CD4-positive, alpha-beta memory T cell (primary cell): ENCODE results near the gene CRKL. TPM values are rescaled to one million over a fixed set of nuclear protein-coding genes. Genes with fewer than 3 reads are reported as not detected.
"Not testable (repeated sequence)": the region's sequence is repeated elsewhere in the genome, so short reads cannot be mapped to it uniquely, and the experiment has no call there.

ENCODE experiments used
- CTCF ChIA-PET: fragments of 350-600 bp; sonication (Branson Sonifier 250); formaldehyde crosslinking; loops from one replicate; lab custom pipeline; 2021; ENCODE audit warnings: inconsistent platforms; ENCODE audit not compliant: partially characterized antibody; lab: Charles Lee
- POLR2A ChIA-PET: fragments of 350-600 bp; sonication (Branson Sonifier 250); formaldehyde crosslinking; loops from one replicate; lab custom pipeline; 2021; ENCODE audit not compliant: partially characterized antibody; lab: Charles Lee
- DNase-seq, 5 donors: peaks; one replicate each; pipeline versions ENCODE4 v3.0.0 to v3.0.0-alpha.2; 2020 to 2022; ENCODE audit warnings: mixed read lengths in 1 of 5
- H3K27ac ChIP-seq: one replicate; pipeline ENCODE4 v1.7.0; 2013; ENCODE audit warnings: low read depth, low read length
- H3K27me3 ChIP-seq: 2 replicates; pipeline ENCODE4 v1.7.0; 2013; ENCODE audit warnings: mild to moderate bottlenecking, low read length, moderate library complexity; ENCODE audit not compliant: insufficient read depth
- H3K36me3 ChIP-seq: 2 replicates; pipeline ENCODE4 v1.7.0; 2013; ENCODE audit warnings: mild to moderate bottlenecking, low read length, moderate library complexity; ENCODE audit not compliant: insufficient read depth
- H3K4me1 ChIP-seq: 2 replicates; pipeline ENCODE4 v1.7.0; 2013; ENCODE audit warnings: mild to moderate bottlenecking, low read length, moderate library complexity; ENCODE audit not compliant: insufficient read depth
- H3K4me3 ChIP-seq, 2 donors: one replicate each; pipeline ENCODE4 v1.7.0; 2013; ENCODE audit warnings: low read length in 2 of 2, mild to moderate bottlenecking in 1 of 2
- H3K9me3 ChIP-seq, 2 donors: one replicate each; pipeline ENCODE4 v1.7.0; 2013; ENCODE audit warnings: low read length in 2 of 2, control low read depth in 1 of 2; ENCODE audit not compliant: control insufficient read depth in 1 of 2
- H3K27ac Mint-ChIP-seq, 7 donors: one replicate each; pipeline ENCODE4 v1.8.0; 2020 to 2021; ENCODE audit warnings: mixed read lengths in 7 of 7, mild to moderate bottlenecking in 6 of 7, inconsistent platforms in 3 of 7, moderate library complexity in 3 of 7
- H3K27me3 Mint-ChIP-seq, 2 donors: one replicate each; pipeline ENCODE4 v1.8.0; 2020 to 2021; ENCODE audit warnings: mixed read lengths in 2 of 2
- H3K36me3 Mint-ChIP-seq, 2 donors: one replicate each; pipeline ENCODE4 v1.8.0; 2020 to 2021; ENCODE audit warnings: mixed read lengths in 2 of 2, inconsistent platforms in 1 of 2, mild to moderate bottlenecking in 1 of 2
- H3K4me1 Mint-ChIP-seq, 4 donors: one replicate each; pipeline ENCODE4 v1.8.0; 2020 to 2021; ENCODE audit warnings: mixed read lengths in 4 of 4, mild to moderate bottlenecking in 1 of 4
- H3K4me3 Mint-ChIP-seq, 8 donors: one replicate each; pipeline ENCODE4 v1.8.0; 2020 to 2021; ENCODE audit warnings: mixed read lengths in 8 of 8, mild to moderate bottlenecking in 7 of 8, moderate library complexity in 6 of 8, inconsistent platforms in 3 of 8
- H3K9me3 Mint-ChIP-seq, 8 donors: one replicate each; pipeline ENCODE4 v1.8.0; 2020 to 2021; ENCODE audit warnings: mixed read lengths in 8 of 8, mild to moderate bottlenecking in 5 of 8, inconsistent platforms in 3 of 8, moderate library complexity in 1 of 8
- intact Hi-C: fragments of 100-400 bp; cut with micrococcal nuclease; formaldehyde crosslinking; loops from one replicate; pipeline ENCODE4 v1.15.1; 2023
- polyA plus RNA-seq, 2 donors: library from polyadenylated mRNA; unstranded; fragments of 300-500 nt; fragmentation: Illumina TruSeq; gene quantifications; one replicate each; pipeline ENCODE4 v1.2.3, GENCODE V29; 2021
- total RNA-seq, 2 experiments: library from RNA; stranded (reverse); gene quantifications; one replicate each; pipeline ENCODE4 v1.2.3, GENCODE V29; 2021

CRKL gene
- total and polyA plus RNA-seq, 4 experiments from 2014 or later, result 39.9 to 86.5 (median 68.2) TPM

GRCh38 chr22:20901093-20902033, 15.8 kb upstream of the CRKL start:
- H3K9me3 ChIP-seq, POLR2A ChIA-PET, H3K27me3 ChIP-seq, H3K4me1 ChIP-seq, H3K9me3 Mint-ChIP-seq, intact Hi-C loops, H3K27ac Mint-ChIP-seq, H3K27ac ChIP-seq, H3K4me3 Mint-ChIP-seq, CTCF ChIA-PET, H3K4me3 ChIP-seq, DNase-seq, H3K4me1 Mint-ChIP-seq, H3K36me3 Mint-ChIP-seq, H3K36me3 ChIP-seq, H3K27me3 Mint-ChIP-seq: not testable (repeated sequence)

DNA sequence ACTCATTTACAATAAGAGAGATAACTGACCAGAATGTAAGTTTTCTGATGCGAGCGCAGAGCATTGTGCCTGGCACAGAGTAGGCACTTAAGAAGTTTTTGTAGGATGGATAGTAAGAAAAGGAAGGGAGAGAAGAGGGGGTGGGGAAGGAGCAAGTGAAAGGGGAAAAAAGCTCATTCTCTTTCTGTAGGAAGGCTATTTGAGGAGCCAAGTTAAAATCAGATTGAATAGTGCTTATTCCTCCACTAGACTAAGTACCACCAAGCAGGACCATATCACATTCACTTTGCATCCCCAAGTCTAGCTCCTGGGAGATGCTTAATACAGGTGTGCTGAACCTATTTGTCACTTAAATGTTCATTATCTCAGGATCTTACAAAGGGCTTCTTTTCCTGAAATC, 14.1 kb upstream of the CRKL start:
- H3K4me3 Mint-ChIP-seq, result no peak overlapping the region
- ChIA-PET CTCF (no interaction called here), POLR2A (no interaction called here)
- H3K27me3 Mint-ChIP-seq, result no peaks in the 10 kb centered on the region
- no peak overlapping the region for H3K27ac Mint-ChIP-seq
- Histone ChIP-seq H3K4me3 (no peak overlapping the region), H3K9me3 (no peaks in the 10 kb centered on the region), H3K4me1 (no peaks in the 10 kb centered on the region), H3K27ac (no peak overlapping the region), H3K27me3 (no peaks in the 10 kb centered on the region), H3K36me3 (no peaks in the 10 kb centered on the region)
- H3K36me3 Mint-ChIP-seq, result no peaks in the 10 kb centered on the region
- no peaks in the 10 kb centered on the region for H3K4me1 Mint-ChIP-seq
- DNase-seq, result no peak
- no peaks in the 10 kb centered on the region for H3K9me3 Mint-ChIP-seq
- intact Hi-C loops, result no loop called here

DNA sequence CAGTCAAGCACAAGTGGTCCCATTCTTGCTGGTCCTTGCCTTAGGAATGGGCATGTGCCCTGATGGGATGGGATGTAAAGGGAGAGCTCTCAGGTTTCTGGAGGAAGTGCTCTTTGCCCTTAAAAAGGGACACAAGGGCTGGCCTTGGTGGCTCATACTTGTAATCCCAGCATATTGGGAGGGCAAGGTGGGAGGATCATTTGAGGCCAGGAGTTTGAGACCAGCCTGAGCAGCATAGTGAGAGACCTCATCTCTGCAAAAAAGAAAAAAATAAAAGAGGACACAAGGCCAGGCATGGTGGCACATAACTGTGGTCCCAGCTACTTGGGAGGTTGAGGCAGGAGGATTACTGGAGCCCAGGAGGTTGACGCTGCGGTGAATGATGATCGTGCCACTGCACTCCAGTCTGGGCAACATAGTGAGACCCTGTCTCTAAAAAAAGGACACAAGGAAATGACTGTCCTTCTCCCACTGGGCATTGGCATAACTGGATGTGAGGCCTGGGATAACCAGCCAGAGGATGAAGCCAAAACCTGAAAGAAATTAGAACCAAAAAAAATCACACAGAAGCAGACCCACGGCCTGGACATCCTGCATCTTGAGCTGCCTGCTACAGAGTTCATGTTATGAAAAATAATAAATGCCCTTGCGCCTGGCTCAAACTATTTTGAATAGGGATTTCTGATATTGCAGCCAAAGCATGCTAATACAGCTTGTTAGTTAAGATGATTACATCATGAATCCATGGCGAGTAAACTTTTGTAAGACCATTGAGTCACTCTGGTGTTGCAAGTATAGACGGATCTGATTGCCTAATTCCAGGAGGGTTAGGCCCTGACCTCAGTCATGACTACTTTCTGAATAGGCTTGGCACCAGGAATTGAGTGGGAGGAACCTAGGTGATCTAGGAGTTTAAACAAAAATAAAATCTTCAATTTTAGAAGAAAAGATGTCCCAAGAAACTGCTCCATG, 12.9 kb upstream of the CRKL start:
- DNase-seq, result no peak
- H3K9me3 ChIP-seq, result no peaks in the 10 kb centered on the region
- no peaks in the 10 kb centered on the region for H3K36me3 Mint-ChIP-seq
- no peak overlapping the region for H3K27ac ChIP-seq
- no peaks in the 10 kb centered on the region for H3K9me3 Mint-ChIP-seq
- H3K27me3 Mint-ChIP-seq, result no peaks in the 10 kb centered on the region
- H3K27ac Mint-ChIP-seq, result no peak overlapping the region
- H3K4me3 ChIP-seq, result no peak overlapping the region
- CTCF ChIA-PET, result no interaction called here
- H3K27me3 ChIP-seq, result no peaks in the 10 kb centered on the region
- POLR2A ChIA-PET, result no interaction called here
- H3K4me1 ChIP-seq, result no peaks in the 10 kb centered on the region
- intact Hi-C loops, result no loop called here
- no peaks in the 10 kb centered on the region for H3K4me1 Mint-ChIP-seq
- no peaks in the 10 kb centered on the region for H3K36me3 ChIP-seq
- H3K4me3 Mint-ChIP-seq, result no peak overlapping the region

- no peak overlapping the region for H3K27ac ChIP-seq
- no peak overlapping the region for H3K4me3 Mint-ChIP-seq
- intact Hi-C loops, result no loop called here
- ChIA-PET POLR2A (no interaction called here), CTCF (no interaction called here)
- H3K27me3 Mint-ChIP-seq, result no peaks in the 10 kb centered on the region
- DNase-seq, result no peak
- H3K27me3 ChIP-seq, result no peaks in the 10 kb centered on the region
- H3K4me3 ChIP-seq, result no peak overlapping the region
- no peaks in the 10 kb centered on the region for H3K36me3 ChIP-seq
- H3K36me3 Mint-ChIP-seq, result no peaks in the 10 kb centered on the region
- no peaks in the 10 kb centered on the region for H3K9me3 Mint-ChIP-seq
- no peak overlapping the region for H3K27ac Mint-ChIP-seq
- no peaks in the 10 kb centered on the region for H3K4me1 ChIP-seq
- H3K4me1 Mint-ChIP-seq, result no peaks in the 10 kb centered on the region
- no peaks in the 10 kb centered on the region for H3K9me3 ChIP-seq
Observed at GRCh38 chr22:20904980-20905355, 12.2 kb upstream of the CRKL start.

- Mint-ChIP-seq H3K27me3 (no peaks in the 10 kb centered on the region), H3K9me3 (no peaks in the 10 kb centered on the region), H3K27ac (no peak overlapping the region), H3K36me3 (no peaks in the 10 kb centered on the region), H3K4me1 (no peaks in the 10 kb centered on the region), H3K4me3 (no peak overlapping the region)
- H3K9me3 ChIP-seq, result no peaks in the 10 kb centered on the region
- ChIA-PET CTCF (interaction anchor here (0.5 kb wide), 1 partner anchor 41 kb away, joined by 3 read pairs; no protein-coding TSS in a partner anchor), POLR2A (no interaction called here)
- intact Hi-C loops, result no loop called here
- H3K27me3 ChIP-seq, result no peaks in the 10 kb centered on the region
- H3K4me1 ChIP-seq, result no peaks in the 10 kb centered on the region
- no peak overlapping the region for H3K4me3 ChIP-seq
- no peak for DNase-seq
- H3K36me3 ChIP-seq, result no peaks in the 10 kb centered on the region
- no peak overlapping the region for H3K27ac ChIP-seq
Observed at GRCh38 chr22:20905415-20906386, 11.5 kb upstream of the CRKL start.

DNA sequence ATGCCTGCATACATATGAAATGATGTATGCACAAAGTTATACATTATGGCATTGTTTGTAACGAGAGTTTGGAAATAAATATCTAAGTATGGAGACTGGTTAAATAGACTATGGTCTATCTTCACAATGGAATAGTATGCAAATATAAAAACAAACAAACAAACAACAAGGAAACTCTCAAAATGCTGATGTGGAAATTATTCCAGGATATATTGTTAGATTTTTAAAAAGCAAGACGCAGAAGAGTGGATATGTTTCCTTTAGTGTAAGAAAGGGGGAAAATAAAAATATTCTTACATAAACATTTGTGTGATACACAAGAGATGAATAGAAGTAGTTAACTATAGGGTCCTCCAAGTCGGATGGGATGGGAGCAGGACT, 10.8 kb upstream of the CRKL start:
- Histone ChIP-seq H3K9me3 (no peaks in the 10 kb centered on the region), H3K4me3 (no peak overlapping the region), H3K36me3 (no peaks in the 10 kb centered on the region), H3K27ac (no peak overlapping the region), H3K4me1 (no peaks in the 10 kb centered on the region), H3K27me3 (no peaks in the 10 kb centered on the region)
- no peak for DNase-seq
- intact Hi-C loops, result no loop called here
- ChIA-PET CTCF (no interaction called here), POLR2A (no interaction called here)
- Mint-ChIP-seq H3K27ac (no peak overlapping the region), H3K36me3 (no peaks in the 10 kb centered on the region), H3K4me3 (no peak overlapping the region), H3K9me3 (no peaks in the 10 kb centered on the region), H3K27me3 (no peaks in the 10 kb centered on the region), H3K4me1 (no peaks in the 10 kb centered on the region)
